ENCODE results near the gene SUPT6H. TPM values are rescaled to one million over a fixed set of nuclear protein-coding genes. Genes with fewer than 3 reads are reported as not detected.

Gene SUPT6H
- total and polyA plus RNA-seq, 9 of the 15 experiments (the other 6 are each of a cell fraction or from before 2014, with no cell fraction given) = 1.7 to 77.7 (median 49.2) TPM

DNA sequence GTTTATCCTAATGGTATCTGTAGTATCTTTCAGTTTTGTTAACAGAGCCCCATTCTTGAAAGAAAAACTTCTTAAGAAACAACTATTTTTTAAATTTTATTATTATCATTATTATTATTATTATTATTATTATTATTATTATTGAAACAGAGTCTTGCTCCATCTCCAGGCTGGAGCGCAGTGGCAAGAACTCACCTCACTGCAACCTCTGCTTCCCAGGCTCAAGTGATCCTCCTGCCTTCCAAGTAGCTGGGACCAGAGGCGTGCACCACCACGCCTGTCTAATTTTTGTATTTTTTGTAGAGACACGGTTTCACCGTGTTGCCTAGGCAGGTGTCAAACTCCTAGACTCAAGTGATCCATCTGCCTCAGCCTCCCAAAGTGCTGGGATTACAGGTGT is 23.4 kb downstream of the SUPT6H start:
- FAIRE-seq (no peak), DNase-seq (ENCODE audit: extremely low read depth in 1 of 4, low spot score in 3 of 4) (no peak), ATAC-seq (no peak)
- Histone ChIP-seq H3K27ac (ENCODE audit: extremely low read depth, low read depth, low read length) (no peak overlapping the region), H3K9ac (ENCODE audit: insufficient read depth in 1 of 2, low read depth in 2 of 2, low read length in 2 of 2) (no peak overlapping the region), H3K27me3 (ENCODE audit: control insufficient read depth in 2 of 2, insufficient read depth in 2 of 2, low read length in 2 of 2) (no peaks in the 10 kb centered on the region), H3K9me1 (ENCODE audit: control insufficient read depth, insufficient read depth, low read length) (no peaks in the 10 kb centered on the region), H3K4me3 (no peak overlapping the region), H3K36me3 (ENCODE audit: control insufficient read depth, insufficient read depth, low read length) (peaks cover 97% of the 10 kb centered on the region), H3K79me2 (ENCODE audit: control insufficient read depth, insufficient read depth, low read length) (no peaks in the 10 kb centered on the region), H2AFZ (ENCODE audit: low read depth, low read length) (no peak overlapping the region), H4K20me1 (replicated peaks; ENCODE audit: control insufficient read depth, insufficient read depth, low read length) (no peaks in the 10 kb centered on the region), H3K9me3 (replicated peaks; ENCODE audit: control insufficient read depth, insufficient read depth, low read depth, low read length) (no peaks in the 10 kb centered on the region), H3K4me1 (replicated peaks in 1 of 2; ENCODE audit: control insufficient read depth in 2 of 2, insufficient read depth in 2 of 2, low read length in 2 of 2) (no peaks in the 10 kb centered on the region), H3K4me2 (ENCODE audit: insufficient read depth, low read length) (no peak overlapping the region)
- POLR2A ChIA-PET = interaction anchor here (0.6 to 0.9 kb wide), 2 partner anchors 9 to 58 kb away, joined by 3 read pairs; no protein-coding TSS in a partner anchor
- intact Hi-C loops (cut with micrococcal nuclease) (no loop called here), in situ Hi-C loops (cut with MboI) (no loop called here)
- BruUV-seq (replicated peaks) = no TSS peak
- WGBS (ENCODE audit: insufficient coverage, low coverage, missing lambda C conversion rate) = 92% methylated on average over 5 of the region's 5 CpGs
- CTCF ChIA-PET (ENCODE audit: low intra/inter-chr PET ratio) = interaction anchor here (0.6 kb wide), 2 partner anchors 14 to 427 kb away, joined by 3 to 4 read pairs; no protein-coding TSS in a partner anchor
- no peak for TF ChIP-seq ERF (CRISPR knock-in tag; IDR thresholded peaks at IDR 0.05)
- TF ChIP-seq, protein P1, sequence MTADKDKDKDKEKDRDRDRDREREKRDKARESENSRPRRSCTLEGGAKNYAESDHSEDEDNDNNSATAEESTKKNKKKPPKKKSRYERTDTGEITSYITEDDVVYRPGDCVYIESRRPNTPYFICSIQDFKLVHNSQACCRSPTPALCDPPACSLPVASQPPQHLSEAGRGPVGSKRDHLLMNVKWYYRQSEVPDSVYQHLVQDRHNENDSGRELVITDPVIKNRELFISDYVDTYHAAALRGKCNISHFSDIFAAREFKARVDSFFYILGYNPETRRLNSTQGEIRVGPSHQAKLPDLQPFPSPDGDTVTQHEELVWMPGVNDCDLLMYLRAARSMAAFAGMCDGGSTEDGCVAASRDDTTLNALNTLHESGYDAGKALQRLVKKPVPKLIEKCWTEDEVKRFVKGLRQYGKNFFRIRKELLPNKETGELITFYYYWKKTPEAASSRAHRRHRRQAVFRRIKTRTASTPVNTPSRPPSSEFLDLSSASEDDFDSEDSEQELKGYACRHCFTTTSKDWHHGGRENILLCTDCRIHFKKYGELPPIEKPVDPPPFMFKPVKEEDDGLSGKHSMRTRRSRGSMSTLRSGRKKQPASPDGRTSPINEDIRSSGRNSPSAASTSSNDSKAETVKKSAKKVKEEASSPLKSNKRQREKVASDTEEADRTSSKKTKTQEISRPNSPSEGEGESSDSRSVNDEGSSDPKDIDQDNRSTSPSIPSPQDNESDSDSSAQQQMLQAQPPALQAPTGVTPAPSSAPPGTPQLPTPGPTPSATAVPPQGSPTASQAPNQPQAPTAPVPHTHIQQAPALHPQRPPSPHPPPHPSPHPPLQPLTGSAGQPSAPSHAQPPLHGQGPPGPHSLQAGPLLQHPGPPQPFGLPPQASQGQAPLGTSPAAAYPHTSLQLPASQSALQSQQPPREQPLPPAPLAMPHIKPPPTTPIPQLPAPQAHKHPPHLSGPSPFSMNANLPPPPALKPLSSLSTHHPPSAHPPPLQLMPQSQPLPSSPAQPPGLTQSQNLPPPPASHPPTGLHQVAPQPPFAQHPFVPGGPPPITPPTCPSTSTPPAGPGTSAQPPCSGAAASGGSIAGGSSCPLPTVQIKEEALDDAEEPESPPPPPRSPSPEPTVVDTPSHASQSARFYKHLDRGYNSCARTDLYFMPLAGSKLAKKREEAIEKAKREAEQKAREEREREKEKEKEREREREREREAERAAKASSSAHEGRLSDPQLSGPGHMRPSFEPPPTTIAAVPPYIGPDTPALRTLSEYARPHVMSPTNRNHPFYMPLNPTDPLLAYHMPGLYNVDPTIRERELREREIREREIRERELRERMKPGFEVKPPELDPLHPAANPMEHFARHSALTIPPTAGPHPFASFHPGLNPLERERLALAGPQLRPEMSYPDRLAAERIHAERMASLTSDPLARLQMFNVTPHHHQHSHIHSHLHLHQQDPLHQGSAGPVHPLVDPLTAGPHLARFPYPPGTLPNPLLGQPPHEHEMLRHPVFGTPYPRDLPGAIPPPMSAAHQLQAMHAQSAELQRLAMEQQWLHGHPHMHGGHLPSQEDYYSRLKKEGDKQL (CRISPR knock-in tag; IDR thresholded peaks at IDR 0.05; ENCODE audit: borderline replicate concordance) = no peak
- no peak for TF ChIP-seq ILF3 (IDR thresholded peaks at IDR 0.05; ENCODE audit: borderline replicate concordance)
- TF ChIP-seq, protein P2, sequence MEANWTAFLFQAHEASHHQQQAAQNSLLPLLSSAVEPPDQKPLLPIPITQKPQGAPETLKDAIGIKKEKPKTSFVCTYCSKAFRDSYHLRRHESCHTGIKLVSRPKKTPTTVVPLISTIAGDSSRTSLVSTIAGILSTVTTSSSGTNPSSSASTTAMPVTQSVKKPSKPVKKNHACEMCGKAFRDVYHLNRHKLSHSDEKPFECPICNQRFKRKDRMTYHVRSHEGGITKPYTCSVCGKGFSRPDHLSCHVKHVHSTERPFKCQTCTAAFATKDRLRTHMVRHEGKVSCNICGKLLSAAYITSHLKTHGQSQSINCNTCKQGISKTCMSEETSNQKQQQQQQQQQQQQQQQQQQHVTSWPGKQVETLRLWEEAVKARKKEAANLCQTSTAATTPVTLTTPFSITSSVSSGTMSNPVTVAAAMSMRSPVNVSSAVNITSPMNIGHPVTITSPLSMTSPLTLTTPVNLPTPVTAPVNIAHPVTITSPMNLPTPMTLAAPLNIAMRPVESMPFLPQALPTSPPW (CRISPR knock-in tag; IDR thresholded peaks at IDR 0.05) = no peak
- no peak for TF ChIP-seq NUFIP1 (IDR thresholded peaks at IDR 0.05; ENCODE audit: partially characterized antibody)
- TF ChIP-seq CSDE1 (IDR thresholded peaks at IDR 0.05) = no peak
- TF ChIP-seq L3MBTL2 (IDR thresholded peaks at IDR 0.05) = no peak
- TF ChIP-seq RFX7 (CRISPR knock-in tag; IDR thresholded peaks at IDR 0.05) = no peak
- TF ChIP-seq ETV6 (IDR thresholded peaks at IDR 0.05; ENCODE audit: borderline replicate concordance in 1 of 2, low read depth in 2 of 2, low read length in 1 of 2) = no peak
- no peak for TF ChIP-seq ETV6 (CRISPR knock-in tag; IDR thresholded peaks at IDR 0.05; ENCODE audit: borderline replicate concordance)
- TF ChIP-seq PHTF2 (CRISPR knock-in tag; IDR thresholded peaks at IDR 0.05) = no peak
- no peak for TF ChIP-seq POLR2AphosphoS5 (IDR thresholded peaks at IDR 0.05; ENCODE audit: control insufficient read depth, insufficient read depth, low read depth, low read length)
- TF ChIP-seq, protein P3, sequence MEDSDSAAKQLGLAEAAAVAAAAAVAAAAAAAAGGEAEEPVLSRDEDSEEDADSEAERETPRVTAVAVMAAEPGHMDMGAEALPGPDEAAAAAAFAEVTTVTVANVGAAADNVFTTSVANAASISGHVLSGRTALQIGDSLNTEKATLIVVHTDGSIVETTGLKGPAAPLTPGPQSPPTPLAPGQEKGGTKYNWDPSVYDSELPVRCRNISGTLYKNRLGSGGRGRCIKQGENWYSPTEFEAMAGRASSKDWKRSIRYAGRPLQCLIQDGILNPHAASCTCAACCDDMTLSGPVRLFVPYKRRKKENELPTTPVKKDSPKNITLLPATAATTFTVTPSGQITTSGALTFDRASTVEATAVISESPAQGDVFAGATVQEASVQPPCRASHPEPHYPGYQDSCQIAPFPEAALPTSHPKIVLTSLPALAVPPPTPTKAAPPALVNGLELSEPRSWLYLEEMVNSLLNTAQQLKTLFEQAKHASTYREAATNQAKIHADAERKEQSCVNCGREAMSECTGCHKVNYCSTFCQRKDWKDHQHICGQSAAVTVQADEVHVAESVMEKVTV (CRISPR knock-in tag; IDR thresholded peaks at IDR 0.05) = no peak

Data from K562 (cell line).